K562 (cell line): Measurements from ENCODE around the gene CEP128.

ENCODE experiments used
- ARID1B ChIP-seq: fragments of 450-650 bp; IDR thresholded peaks from 2 replicates; pipeline ENCODE4 v1.6.1; 2016; ENCODE audit warnings: antibody characterized with exemption, mild to moderate bottlenecking, inconsistent platforms
- ARID4B ChIP-seq: sonication (generic); formaldehyde crosslinking; IDR thresholded peaks from 2 replicates; pipeline ENCODE4 v1.8.0; 2022; ENCODE audit warnings: mild to moderate bottlenecking, missing genetic modification reagents
- IRF2 ChIP-seq: sonication (generic); formaldehyde crosslinking; IDR thresholded peaks from 2 replicates; pipeline ENCODE4 v1.8.1; 2022; ENCODE audit warnings: mild to moderate bottlenecking, missing genetic modification reagents
- ZFX ChIP-seq: sonication (generic); formaldehyde crosslinking; IDR thresholded peaks from 2 replicates; pipeline ENCODE4 v1.8.0; 2022; ENCODE audit warnings: mild to moderate bottlenecking, missing genetic modification reagents, moderate library complexity
- TF ChIP-seq, protein P1 (sequence below), 3 experiments: IDR thresholded peaks in 2 of 3; conservative IDR thresholded peaks in 1 of 3; 2 replicates each; pipeline ENCODE4 v1.5.1; 2011 to 2012; ENCODE audit warnings: low read length in 3 of 3, mild to moderate bottlenecking in 3 of 3, control low read depth in 2 of 3, improper control_type of control experiment in 1 of 3, inconsistent platforms in 1 of 3, low read depth in 1 of 3, mixed read lengths in 1 of 3, moderate library complexity in 1 of 3; ENCODE audit not compliant: insufficient read depth in 2 of 3

DNA sequence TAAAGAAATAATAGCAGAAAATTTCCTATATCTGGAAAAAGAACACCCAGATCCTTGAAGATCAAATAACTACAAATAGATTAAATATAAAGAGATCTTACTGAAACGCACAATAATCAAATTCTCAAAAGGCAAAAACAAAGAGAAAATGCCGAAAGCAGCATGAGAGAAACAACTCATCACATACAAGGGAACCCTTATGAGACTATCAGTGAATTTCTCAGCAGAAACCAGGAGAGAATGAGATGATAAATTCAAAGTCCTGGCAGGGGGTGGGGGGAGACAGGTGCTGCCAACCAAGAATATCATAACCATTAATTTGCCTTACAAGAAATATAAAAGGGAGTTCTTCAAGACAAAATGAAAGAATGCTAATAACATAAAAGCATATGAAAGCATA, 73.7 kb downstream of the CEP128 start:
- TF ChIP-seq ZFX, result no peak
- TF ChIP-seq IRF2 (CRISPR knock-in tag), result no peak
- TF ChIP-seq, protein P1, sequence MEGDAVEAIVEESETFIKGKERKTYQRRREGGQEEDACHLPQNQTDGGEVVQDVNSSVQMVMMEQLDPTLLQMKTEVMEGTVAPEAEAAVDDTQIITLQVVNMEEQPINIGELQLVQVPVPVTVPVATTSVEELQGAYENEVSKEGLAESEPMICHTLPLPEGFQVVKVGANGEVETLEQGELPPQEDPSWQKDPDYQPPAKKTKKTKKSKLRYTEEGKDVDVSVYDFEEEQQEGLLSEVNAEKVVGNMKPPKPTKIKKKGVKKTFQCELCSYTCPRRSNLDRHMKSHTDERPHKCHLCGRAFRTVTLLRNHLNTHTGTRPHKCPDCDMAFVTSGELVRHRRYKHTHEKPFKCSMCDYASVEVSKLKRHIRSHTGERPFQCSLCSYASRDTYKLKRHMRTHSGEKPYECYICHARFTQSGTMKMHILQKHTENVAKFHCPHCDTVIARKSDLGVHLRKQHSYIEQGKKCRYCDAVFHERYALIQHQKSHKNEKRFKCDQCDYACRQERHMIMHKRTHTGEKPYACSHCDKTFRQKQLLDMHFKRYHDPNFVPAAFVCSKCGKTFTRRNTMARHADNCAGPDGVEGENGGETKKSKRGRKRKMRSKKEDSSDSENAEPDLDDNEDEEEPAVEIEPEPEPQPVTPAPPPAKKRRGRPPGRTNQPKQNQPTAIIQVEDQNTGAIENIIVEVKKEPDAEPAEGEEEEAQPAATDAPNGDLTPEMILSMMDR (IDR thresholded peaks at IDR 0.05 in 2 of 3, conservative IDR thresholded peaks at IDR 0.05 in 1 of 3; ENCODE audit: insufficient read depth in 2 of 3, low read depth in 1 of 3, low read length in 3 of 3), result no peak
- TF ChIP-seq ARID4B, result no peak
- TF ChIP-seq ARID1B, result no peak
